H1 (cell line): ENCODE data around the gene FAM8A1. TPM values are rescaled to one million over a fixed set of nuclear protein-coding genes. Genes with fewer than 3 reads are reported as not detected.

Experiments
- CTCF ChIA-PET: fragments of 300-600 bp; sonication (Branson Sonifier 250); formaldehyde crosslinking; loops from one replicate; lab custom pipeline; 2021; ENCODE audit not compliant: partially characterized antibody; lab: Charles Lee
- POLR2A ChIA-PET: fragments of 300-600 bp; sonication (Branson Sonifier 250); formaldehyde crosslinking; loops from one replicate; lab custom pipeline; 2021; ENCODE audit warnings: inconsistent platforms; ENCODE audit not compliant: partially characterized antibody; lab: Charles Lee
- DNase-seq, 2 experiments: peaks; one replicate each; pipeline versions ENCODE4 v3.0.0 to v3.0.0-alpha.2; 2010 to 2022; ENCODE audit warnings: low spot score in 2 of 2, low read depth in 1 of 2, mixed read lengths in 1 of 2
- FAIRE-seq: peaks from 2 replicates; lab custom pipeline; 2011; peaks lifted over from hg19 to GRCh38; lab: Jason Lieb, UNC
- H2AFZ ChIP-seq: 2 replicates; pipeline ENCODE4 v1.8.1; 2012; ENCODE audit warnings: low read length, inconsistent platforms
- H2AK5ac ChIP-seq: 2 replicates; pipeline ENCODE4 v1.6.1; 2013; ENCODE audit warnings: low read depth, low read length
- H2BK120ac ChIP-seq: replicated peaks from 2 replicates; pipeline ENCODE3; 2013; ENCODE audit warnings: low read depth, low read length, inconsistent platforms
- H2BK12ac ChIP-seq: 2 replicates; pipeline ENCODE4 v1.6.1; 2013; ENCODE audit warnings: low read depth, low read length
- H2BK15ac ChIP-seq: 2 replicates; pipeline ENCODE4 v1.6.1; 2013; ENCODE audit warnings: low read length
- H2BK20ac ChIP-seq: 2 replicates; pipeline ENCODE4 v1.6.1; 2013; ENCODE audit warnings: low read length
- H2BK5ac ChIP-seq: 2 replicates; pipeline ENCODE4 v1.6.1; 2013; ENCODE audit warnings: low read depth, low read length
- H3K14ac ChIP-seq: 2 replicates; pipeline ENCODE4 v1.6.1; 2013; ENCODE audit warnings: inconsistent platforms; ENCODE audit not compliant: insufficient read length
- H3K18ac ChIP-seq: 2 replicates; pipeline ENCODE4 v1.6.1; 2013; ENCODE audit warnings: low read length; ENCODE audit errors: extremely low read depth
- H3K23ac ChIP-seq: 2 replicates; pipeline ENCODE4 v1.6.1; 2013; ENCODE audit warnings: inconsistent platforms; ENCODE audit not compliant: insufficient read length
- H3K23me2 ChIP-seq: 2 replicates; pipeline ENCODE4 v1.6.1; 2013; ENCODE audit warnings: low read depth, low read length
- H3K27ac ChIP-seq: 2 replicates; pipeline ENCODE4 v1.6.1; 2011; ENCODE audit warnings: low read depth, low read length, inconsistent platforms
- H3K27me3 ChIP-seq, 4 experiments: replicated peaks in 1 of 4; 1 replicate in 1 of 4; 2 replicates in 3 of 4; pipeline versions ENCODE4 v1.6.1 to v1.8.1; 2011 to 2013; ENCODE audit warnings: low read length in 3 of 4, mild to moderate bottlenecking in 3 of 4, inconsistent platforms in 2 of 4, mixed read lengths in 2 of 4, moderate library complexity in 1 of 4; ENCODE audit not compliant: control insufficient read depth in 3 of 4, insufficient read depth in 3 of 4; ENCODE audit errors: extremely low read depth in 1 of 4
- H3K36me3 ChIP-seq, 4 experiments: 2 replicates each; pipeline versions ENCODE4 v1.6.1 to v1.8.1; 2011 to 2013; ENCODE audit warnings: mild to moderate bottlenecking in 4 of 4, low read length in 3 of 4, moderate library complexity in 2 of 4, control low read depth in 1 of 4, inconsistent platforms in 1 of 4; ENCODE audit not compliant: insufficient read depth in 4 of 4, control insufficient read depth in 2 of 4
- H3K4ac ChIP-seq: replicated peaks from 2 replicates; pipeline ENCODE3; 2013; ENCODE audit warnings: low read length, low read depth, mixed read lengths, inconsistent platforms; ENCODE audit not compliant: insufficient read length
- H3K4me1 ChIP-seq, 4 experiments: replicated peaks in 1 of 4; 1 replicate in 1 of 4; 2 replicates in 3 of 4; pipeline versions ENCODE4 v1.6.1 to v1.8.1; 2011 to 2013; ENCODE audit warnings: low read length in 3 of 4, inconsistent platforms in 2 of 4, mixed read lengths in 1 of 4; ENCODE audit not compliant: insufficient read depth in 4 of 4, control insufficient read depth in 3 of 4
- H3K4me2 ChIP-seq, 2 experiments: 2 replicates each; pipeline versions ENCODE4 v1.6.1 to v1.8.1; 2011 to 2013; ENCODE audit warnings: low read depth in 2 of 2, low read length in 2 of 2, control low read depth in 1 of 2, inconsistent platforms in 1 of 2, mild to moderate bottlenecking in 1 of 2; ENCODE audit not compliant: insufficient read depth in 1 of 2
- H3K4me3 ChIP-seq, 4 experiments: fragments of 200-600, 300-600 bp in 1 of 4; sonication (generic), shearing (Covaris generic), sonication (Bioruptor Twin) in 1 of 4; 2 replicates each; pipeline versions ENCODE4 v1.5.1 to v1.8.1; 2011 to 2016; ENCODE audit warnings: low read length in 4 of 4, low read depth in 3 of 4, control low read depth in 2 of 4, inconsistent platforms in 2 of 4, mild to moderate bottlenecking in 2 of 4, mixed read lengths in 1 of 4, moderate library complexity in 1 of 4; ENCODE audit not compliant: insufficient read depth in 2 of 4; ENCODE audit errors: extremely low read depth in 1 of 4
- H3K56ac ChIP-seq: replicated peaks from 2 replicates; pipeline ENCODE3; 2013; ENCODE audit warnings: low read depth, mild to moderate bottlenecking, mixed read lengths, low read length, inconsistent platforms; ENCODE audit not compliant: insufficient read length
- H3K79me1 ChIP-seq: 2 replicates; pipeline ENCODE4 v1.6.1; 2013; ENCODE audit warnings: low read depth, low read length, control low read depth
- H3K79me2 ChIP-seq, 2 experiments: 2 replicates each; pipeline versions ENCODE4 v1.6.1 to v1.8.1; 2012 to 2013; ENCODE audit warnings: low read length in 2 of 2, mild to moderate bottlenecking in 2 of 2, inconsistent platforms in 1 of 2; ENCODE audit not compliant: insufficient read depth in 2 of 2, control insufficient read depth in 1 of 2
- H3K9ac ChIP-seq, 4 experiments: replicated peaks in 1 of 4; 1 replicate in 1 of 4; 2 replicates in 3 of 4; pipeline versions ENCODE4 v1.6.1 to v1.8.1; 2011 to 2013; ENCODE audit warnings: low read depth in 3 of 4, low read length in 3 of 4, control low read depth in 2 of 4, mild to moderate bottlenecking in 2 of 4, moderate library complexity in 2 of 4, inconsistent platforms in 1 of 4; ENCODE audit errors: extremely low read depth in 1 of 4
- H3K9me3 ChIP-seq, 2 experiments: 2 replicates each; pipeline versions ENCODE4 v1.6.1 to v1.8.1; 2012 to 2013; ENCODE audit warnings: mild to moderate bottlenecking in 2 of 2, moderate library complexity in 2 of 2, control low read depth in 1 of 2, inconsistent platforms in 1 of 2, low read depth in 1 of 2, low read length in 1 of 2, mixed read lengths in 1 of 2; ENCODE audit not compliant: insufficient read depth in 2 of 2
- H4K20me1 ChIP-seq, 2 experiments: replicated peaks in 1 of 2; 2 replicates each; pipeline versions ENCODE3 to v1.8.1; 2011 to 2013; ENCODE audit warnings: inconsistent platforms in 2 of 2, low read length in 2 of 2, mild to moderate bottlenecking in 1 of 2; ENCODE audit not compliant: insufficient read depth in 2 of 2, control insufficient read depth in 1 of 2
- H4K5ac ChIP-seq: 2 replicates; pipeline ENCODE4 v1.6.1; 2013; ENCODE audit warnings: low read length, low read depth, mixed read lengths, inconsistent platforms; ENCODE audit not compliant: insufficient read length
- H4K8ac ChIP-seq: 2 replicates; pipeline ENCODE4 v1.8.0; 2013; ENCODE audit warnings: mild to moderate bottlenecking, moderate library complexity, low read length, inconsistent platforms; ENCODE audit not compliant: insufficient read depth; ENCODE audit errors: extremely low read depth
- H4K91ac ChIP-seq: replicated peaks from 2 replicates; pipeline ENCODE3; 2013; ENCODE audit warnings: low read length, mixed read lengths, inconsistent platforms; ENCODE audit not compliant: insufficient read length
- CREB1 ChIP-seq: IDR thresholded peaks from 2 replicates; pipeline ENCODE4 v1.6.1; 2012; ENCODE audit warnings: inconsistent platforms
- EZH2 ChIP-seq: fragments of 200-600 bp; sonication (generic); IDR thresholded peaks from 2 replicates; pipeline ENCODE4 v1.7.1; 2012; ENCODE audit warnings: low read depth, mild to moderate bottlenecking, moderate library complexity, low read length, inconsistent platforms; ENCODE audit not compliant: severe bottlenecking
- GABPA ChIP-seq: IDR thresholded peaks from 2 replicates; pipeline ENCODE4 v1.6.1; 2011; ENCODE audit warnings: mild to moderate bottlenecking, low read length, moderate library complexity, borderline replicate concordance; ENCODE audit not compliant: insufficient read depth
- HDAC6 ChIP-seq: IDR thresholded peaks from one replicate; pipeline ENCODE4 v1.7.1; 2012; ENCODE audit warnings: low read depth, mild to moderate bottlenecking, inconsistent platforms, low read length, moderate library complexity
- KDM5A ChIP-seq: fragments of 200-600 bp; IDR thresholded peaks from 2 replicates; pipeline ENCODE4 v1.7.1; 2012; ENCODE audit warnings: mild to moderate bottlenecking, low read length, inconsistent platforms, mixed read lengths
- POLR2A ChIP-seq, 2 experiments: IDR thresholded peaks; 1 replicate in 1 of 2; 2 replicates in 1 of 2; pipeline ENCODE4 v1.6.1; 2011; ENCODE audit warnings: low read depth in 2 of 2, low read length in 2 of 2, mild to moderate bottlenecking in 2 of 2; ENCODE audit errors: control extremely low read depth in 1 of 2
- POU5F1 ChIP-seq: IDR thresholded peaks from 2 replicates; pipeline ENCODE4 v1.6.1; 2011; ENCODE audit warnings: low read depth, mild to moderate bottlenecking, low read length, moderate library complexity
- RBBP5 ChIP-seq: IDR thresholded peaks from 2 replicates; pipeline ENCODE4 v1.7.1; 2012; ENCODE audit warnings: low read depth, mild to moderate bottlenecking, inconsistent platforms, low read length, moderate library complexity, borderline replicate concordance
- SIX5 ChIP-seq: IDR thresholded peaks from 2 replicates; pipeline ENCODE4 v1.6.1; 2011; ENCODE audit warnings: mild to moderate bottlenecking, low read depth, low read length
- SP2 ChIP-seq: IDR thresholded peaks from 2 replicates; pipeline ENCODE4 v1.6.1; 2012; ENCODE audit warnings: mild to moderate bottlenecking, low read length, inconsistent platforms
- SRF ChIP-seq: IDR thresholded peaks from 2 replicates; pipeline ENCODE4 v1.6.1; 2011; ENCODE audit warnings: mild to moderate bottlenecking, low read depth, low read length, moderate library complexity
- SUZ12 ChIP-seq: fragments of 200-600 bp; sonication (generic); IDR thresholded peaks from 2 replicates; pipeline ENCODE4 v1.6.1; 2012; ENCODE audit warnings: mild to moderate bottlenecking, inconsistent platforms, low read length, moderate library complexity, mixed read lengths
- TEAD4 ChIP-seq: IDR thresholded peaks from 2 replicates; pipeline ENCODE4 v1.6.1; 2012; ENCODE audit warnings: low read depth, low read length, inconsistent platforms, mixed read lengths
- ZNF274 ChIP-seq: IDR thresholded peaks from 2 replicates; pipeline ENCODE4 v1.7.0; 2012; ENCODE audit warnings: low read length, borderline replicate concordance; ENCODE audit errors: extremely low read depth
- WGBS, 2 experiments: shearing (Covaris generic) in 1 of 2; methylation state at CpG; one replicate each; pipeline versions ENCODE4 v1.1.6 to v1.1.7; 2013 to 2015; ENCODE audit warnings: low lambda C conversion rate in 2 of 2, mixed read lengths in 2 of 2, inconsistent platforms in 1 of 2, low coverage in 1 of 2, missing lambda C conversion rate in 1 of 2; ENCODE audit not compliant: insufficient replicate concordance in 2 of 2, insufficient coverage in 1 of 2, insufficient read length in 1 of 2; ENCODE audit errors: extremely low coverage in 1 of 2, missing lambda C conversion rate in 1 of 2; 5-methylcytosine and 5-hydroxymethylcytosine counted together
- polyA plus RNA-seq, 7 experiments: library from polyadenylated mRNA; depleted of rRNA in 3 of 7; stranded (reverse) in 5 of 7; unstranded in 2 of 7; fragments of >200 nt in 5 of 7; fragments of 200-250 nt in 2 of 7; gene quantifications; 1 replicate in 5 of 7; 2 replicates in 1 of 7; 4 replicates in 1 of 7; pipeline versions ENCODE4 v1.2.1 to v1.2.3, GENCODE V29; 2011 to 2013; ENCODE audit warnings: missing spikeins in 2 of 7, mixed read lengths in 2 of 7
- total RNA-seq: library from RNA; stranded (reverse); fragmentation: NEBNext Ultra II Directional; extraction: Animal tissue kit (Norgen Biotek cat#: 25700); gene quantifications from 2 replicates; pipeline ENCODE4 v1.2.1, GENCODE V29; 2021
- TF ChIP-seq, protein P1 (sequence below): IDR thresholded peaks from 2 replicates; pipeline ENCODE4 v1.6.1; 2012; ENCODE audit warnings: low read length, inconsistent platforms

The FAM8A1 gene
- total and polyA plus RNA-seq, 2 of the 8 experiments (the other 6 are each of a cell fraction or from before 2014, with no cell fraction given), result 3.4 to 9.2 TPM

DNA sequence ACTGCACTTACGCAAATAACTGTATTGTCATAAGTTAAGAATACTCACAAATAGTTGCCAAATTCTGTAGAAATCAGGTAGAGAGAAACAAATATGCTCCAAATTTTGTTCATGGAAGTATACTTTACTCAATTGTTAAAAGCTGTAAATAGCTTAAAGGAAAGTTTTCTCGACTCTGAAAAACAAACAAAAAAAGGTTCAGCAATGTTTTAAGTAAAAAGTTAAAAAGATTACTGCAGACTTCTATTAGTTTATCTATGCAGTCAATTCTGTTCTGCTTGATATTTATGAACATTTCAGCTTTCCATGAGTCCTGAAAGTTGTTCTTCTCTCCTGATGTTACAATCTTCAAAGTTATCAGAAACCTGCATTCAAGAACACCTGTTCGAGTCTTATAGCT, 37.5 kb upstream of the FAM8A1 start:
- Histone ChIP-seq H3K9me3 (peaks cover 25% of the 10 kb centered on the region in 2 experiments; a peak in 3 of 4 replicates), H2AFZ (no peak overlapping the region), H2BK5ac (no peak overlapping the region), H4K5ac (no peak overlapping the region), H2BK120ac (no peak overlapping the region), H3K27me3 (no peaks in the 10 kb centered on the region), H3K79me1 (no peaks in the 10 kb centered on the region), H4K91ac (no peak overlapping the region), H3K56ac (no peak overlapping the region), H2BK15ac (no peak overlapping the region), H4K8ac (no peak overlapping the region), H3K4me3 (no peak overlapping the region), H3K79me2 (no peaks in the 10 kb centered on the region), H3K36me3 (no peaks in the 10 kb centered on the region), H4K20me1 (no peaks in the 10 kb centered on the region), H2BK20ac (no peak overlapping the region), H3K4ac (no peak overlapping the region), H3K18ac (no peak overlapping the region), H3K9ac (no peak overlapping the region), H3K4me2 (no peak overlapping the region), H3K23me2 (no peaks in the 10 kb centered on the region), H3K14ac (no peak overlapping the region), H2BK12ac (no peak overlapping the region), H3K23ac (no peak overlapping the region), H2AK5ac (no peak overlapping the region), H3K27ac (no peak overlapping the region), H3K4me1 (no peaks in the 10 kb centered on the region)
- ChIA-PET CTCF (no interaction called here), POLR2A (no interaction called here)
- WGBS, 2 experiments, result 87% methylated on average over 3 of the region's 3 CpGs; no CpG with 5 or more reads in 1 of the 2 experiments
- DNase-seq (no peak), FAIRE-seq (no peak)
- TF ChIP-seq SUZ12 (no peak), CREB1 (no peak), EZH2 (no peak), POLR2A (IDR thresholded peaks at IDR 0.05; ENCODE audit: control extremely low read depth in 1 of 2, low read depth in 2 of 2, low read length in 2 of 2) (no peak), TEAD4 (no peak), GABPA (no peak), HDAC6 (no peak), SIX5 (no peak), POU5F1 (no peak), SRF (no peak), SP2 (no peak), ZNF274 (no peak), KDM5A (no peak), RBBP5 (no peak)
- TF ChIP-seq, protein P1, sequence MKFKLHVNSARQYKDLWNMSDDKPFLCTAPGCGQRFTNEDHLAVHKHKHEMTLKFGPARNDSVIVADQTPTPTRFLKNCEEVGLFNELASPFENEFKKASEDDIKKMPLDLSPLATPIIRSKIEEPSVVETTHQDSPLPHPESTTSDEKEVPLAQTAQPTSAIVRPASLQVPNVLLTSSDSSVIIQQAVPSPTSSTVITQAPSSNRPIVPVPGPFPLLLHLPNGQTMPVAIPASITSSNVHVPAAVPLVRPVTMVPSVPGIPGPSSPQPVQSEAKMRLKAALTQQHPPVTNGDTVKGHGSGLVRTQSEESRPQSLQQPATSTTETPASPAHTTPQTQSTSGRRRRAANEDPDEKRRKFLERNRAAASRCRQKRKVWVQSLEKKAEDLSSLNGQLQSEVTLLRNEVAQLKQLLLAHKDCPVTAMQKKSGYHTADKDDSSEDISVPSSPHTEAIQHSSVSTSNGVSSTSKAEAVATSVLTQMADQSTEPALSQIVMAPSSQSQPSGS, result no peak
